C4-2B (cell line): Measurements from ENCODE around the gene MMS22L.
"Not testable (repeated sequence)": the region's sequence is repeated elsewhere in the genome, so short reads cannot be mapped to it uniquely, and the experiment has no call there.

Experiments
- H3K27ac ChIP-seq: fragments of 450-650 bp; 2 replicates; pipeline ENCODE4 v1.5.1; 2017
- CTCF ChIP-seq: fragments of 450-650 bp; conservative IDR thresholded peaks from 2 replicates; pipeline ENCODE4 v1.5.1; 2017; ENCODE audit warnings: mild to moderate bottlenecking
- ZFX ChIP-seq: fragments of 450-650 bp; IDR thresholded peaks from 2 replicates; pipeline ENCODE4 v1.6.1; 2017

Gene MMS22L

DNA sequence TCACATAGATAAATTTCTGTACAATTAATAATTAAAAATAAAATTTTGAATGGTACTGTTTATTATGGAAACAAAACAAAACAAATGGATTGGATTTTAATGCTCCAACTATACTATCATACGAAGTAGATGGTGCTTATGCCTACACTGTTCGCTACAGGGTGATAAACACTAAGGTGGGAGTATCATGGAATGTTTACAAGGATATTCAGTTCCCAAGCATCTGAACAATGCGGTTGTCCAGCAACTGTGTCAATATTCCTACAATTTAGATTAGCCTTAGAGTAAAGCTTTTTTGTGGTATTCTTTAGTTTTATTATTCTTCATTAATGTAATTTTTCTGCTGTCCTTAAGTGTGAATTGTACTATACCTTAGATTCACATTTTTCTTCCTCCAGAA, 105.1 kb downstream of the MMS22L start:
- no peak overlapping the region for H3K27ac ChIP-seq
- no peak for TF ChIP-seq CTCF
- TF ChIP-seq ZFX, result no peak

DNA sequence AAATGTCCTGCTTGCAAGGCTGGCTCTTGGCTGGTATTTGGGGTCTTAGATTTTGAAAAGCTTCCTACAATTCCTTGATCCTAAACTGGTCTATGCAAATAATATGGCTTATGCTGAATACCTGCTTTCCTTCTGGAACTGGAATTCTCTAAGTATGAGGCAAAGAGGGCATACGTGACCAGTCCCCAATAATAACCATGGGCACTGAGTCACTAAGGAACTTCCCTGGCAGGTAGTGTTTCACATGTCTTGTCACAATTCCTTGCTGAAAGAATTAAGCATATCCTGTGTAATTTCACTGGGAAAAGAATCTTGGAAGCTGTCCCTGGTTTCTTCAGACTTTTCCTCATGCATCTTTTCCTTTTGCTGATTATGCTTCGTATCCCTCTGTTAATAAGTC, 106.5 kb downstream of the MMS22L start:
- TF ChIP-seq CTCF, result no peak
- no peak for TF ChIP-seq ZFX
- H3K27ac ChIP-seq, result no peak overlapping the region

DNA sequence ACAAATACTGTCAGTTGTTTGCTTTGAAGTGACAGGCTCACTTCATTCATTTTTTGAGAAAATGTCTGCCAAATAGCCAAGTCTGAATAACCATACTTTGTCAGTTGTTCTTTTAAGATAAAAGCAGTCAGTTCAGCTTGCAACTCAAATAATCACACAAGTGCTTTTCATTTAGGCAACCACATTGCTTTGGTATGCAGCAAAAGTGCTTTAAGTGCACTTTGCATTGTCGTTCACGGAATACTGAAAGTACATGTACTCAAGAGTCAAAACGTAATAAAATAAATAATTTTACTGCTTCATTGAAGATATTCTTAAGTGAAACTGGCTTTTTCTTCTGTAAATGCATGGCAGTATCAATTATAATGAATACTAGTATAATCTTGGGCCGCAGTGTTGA, 107.2 kb downstream of the MMS22L start:
- H3K27ac ChIP-seq, result no peak overlapping the region
- no peak for TF ChIP-seq CTCF
- TF ChIP-seq ZFX, result no peak

DNA sequence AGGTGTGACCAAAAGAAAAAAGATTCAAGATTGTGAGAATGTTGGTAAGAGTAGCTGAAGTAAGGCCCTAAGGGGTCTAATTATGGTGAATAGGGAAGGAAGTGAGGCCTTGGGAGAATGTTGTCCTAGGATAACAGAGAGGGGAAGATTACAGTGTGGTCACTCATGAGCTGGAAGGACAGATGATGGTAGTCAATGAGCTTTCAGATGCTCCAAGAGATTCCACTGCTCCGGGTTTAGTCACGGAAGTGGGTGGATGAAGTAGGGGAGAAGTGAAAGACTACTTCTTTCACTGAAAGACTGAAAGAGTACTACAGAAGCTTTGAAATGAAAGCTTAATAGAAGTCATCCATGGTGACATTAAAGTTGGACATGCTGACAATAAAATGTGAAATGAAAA, 108.5 kb downstream of the MMS22L start:
- H3K27ac ChIP-seq, result no peak overlapping the region
- TF ChIP-seq ZFX (no peak), CTCF (no peak)

- no peak for TF ChIP-seq CTCF
- no peak for TF ChIP-seq ZFX
- H3K27ac ChIP-seq, result no peak overlapping the region
These were observed 122.7 kb downstream of the MMS22L start for GRCh38 chr6:97160280-97160679.

GRCh38 chr6:97155447-97155846, 127.6 kb downstream of the MMS22L start:
- not testable (repeated sequence) for H3K27ac ChIP-seq

DNA sequence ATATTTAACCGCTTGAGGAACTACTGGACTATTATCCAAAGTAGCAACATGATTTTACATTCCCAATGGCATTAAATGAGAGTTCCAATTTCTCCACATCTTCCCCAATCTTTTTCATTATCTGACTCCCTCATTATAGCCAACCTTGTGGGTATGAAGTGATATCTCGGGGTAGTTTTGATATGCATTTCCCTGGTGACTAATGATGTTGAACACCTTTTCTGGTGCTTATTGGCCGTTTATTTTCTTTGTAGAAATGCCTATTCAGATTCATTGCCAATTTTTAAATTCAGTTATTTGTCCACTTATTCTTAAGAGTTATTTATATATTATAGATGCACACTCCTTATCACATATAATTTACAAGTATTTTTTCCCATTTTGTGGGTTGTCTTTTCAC, 129.0 kb downstream of the MMS22L start:
- TF ChIP-seq ZFX, result no peak
- TF ChIP-seq CTCF, result no peak
- no peak overlapping the region for H3K27ac ChIP-seq

DNA sequence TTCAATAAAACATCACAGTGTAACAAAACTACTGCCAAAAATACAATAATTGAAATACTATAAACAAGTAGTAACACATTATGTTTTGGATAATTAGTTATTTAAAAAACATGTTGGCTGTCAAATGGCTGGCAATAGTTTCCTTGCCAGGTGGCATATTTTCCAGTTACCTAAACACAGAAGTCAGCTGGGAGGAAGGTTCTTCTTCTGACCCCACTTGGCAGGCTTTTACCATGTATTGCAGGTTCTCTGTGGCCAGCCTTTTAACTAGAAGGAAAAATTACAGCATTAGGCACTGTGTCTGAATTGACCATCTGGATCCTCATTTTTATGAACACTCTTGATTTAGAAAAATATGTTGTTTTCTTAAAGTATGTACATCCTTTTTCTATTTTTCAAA, 131.4 kb downstream of the MMS22L start:
- TF ChIP-seq ZFX, result no peak
- TF ChIP-seq CTCF, result no peak
- H3K27ac ChIP-seq, result no peak overlapping the region
